Adipose tissue (tissue), 3 donors: ENCODE results near the gene ZMYND11. TPM values are rescaled to one million over a fixed set of nuclear protein-coding genes. Genes with fewer than 3 reads are reported as not detected.
"Not testable (repeated sequence)": the region's sequence is repeated elsewhere in the genome, so short reads cannot be mapped to it uniquely, and the experiment has no call there.

ENCODE experiments used
- H3K27ac ChIP-seq: one replicate; pipeline ENCODE4 v1.5.1; 2013; ENCODE audit warnings: low read depth, low read length
- WGBS, 3 donors: extraction: QIAGEN DNeasy Blood & Tissue Kit; methylation state at CpG; one replicate each; pipeline ENCODE4 v1.1.7; 2013; 5-methylcytosine and 5-hydroxymethylcytosine counted together
- polyA plus RNA-seq, 3 donors: library from polyadenylated mRNA; stranded (reverse); fragments of 200-250 nt; gene quantifications; one replicate each; pipeline ENCODE4 v1.2.3, GENCODE V29; 2013
- donor health status: healthy with polysubstance abuse.
- donor health status: Bipolar disorder and iron deficiency.
- donor health status: healthy.

ZMYND11 gene
- polyA plus RNA-seq, 3 donors = 22.3 to 52.3 (median 34.4) TPM

- H3K27ac ChIP-seq = no peak overlapping the region
- 96 to 99% (median 96%) methylated on average over 4 of the region's 4 CpGs for WGBS, 3 donors
Measured at GRCh38 chr10:287814-288213, 152.6 kb downstream of the ZMYND11 start.

GRCh38 chr10:288316-289200 is 153.3 kb downstream of the ZMYND11 start:
- 91 to 92% (median 92%) methylated on average over 27 of the region's 27 CpGs for WGBS, 3 donors
- no peak overlapping the region for H3K27ac ChIP-seq

- 91 to 98% (median 94%) methylated on average over 7 to 9 of the region's 9 CpGs for WGBS, 3 donors
Measured at GRCh38 chr10:289581-289980, 154.3 kb downstream of the ZMYND11 start.

GRCh38 chr10:290026-290725 is 154.9 kb downstream of the ZMYND11 start:
- 88 to 94% (median 92%) methylated on average over 17 of the region's 17 CpGs for WGBS, 3 donors
- no peak overlapping the region for H3K27ac ChIP-seq

More at GRCh38 chr10:289581-289980, 154.3 kb downstream of the ZMYND11 start:
- H3K27ac ChIP-seq = no peak overlapping the region

- 82 to 89% (median 83%) methylated on average over 4 of the region's 4 CpGs for WGBS, 3 donors
- H3K27ac ChIP-seq = no peak overlapping the region
Measured at GRCh38 chr10:293636-294035, 158.4 kb downstream of the ZMYND11 start.

GRCh38 chr10:297567-297966 is 162.3 kb downstream of the ZMYND11 start:
- no peak overlapping the region for H3K27ac ChIP-seq
- 48 to 72% (median 50%) methylated on average over 6 of the region's 6 CpGs for WGBS, 3 donors

GRCh38 chr10:298033-298432 is 162.8 kb downstream of the ZMYND11 start:
- H3K27ac ChIP-seq = no peak overlapping the region
- 84 to 90% (median 85%) methylated on average over 9 of the region's 9 CpGs for WGBS, 3 donors

- no peak overlapping the region for H3K27ac ChIP-seq
- 94 to 98% (median 96%) methylated on average over 2 of the region's 2 CpGs for WGBS, 3 donors
Measured at GRCh38 chr10:299512-299911, 164.3 kb downstream of the ZMYND11 start.

- WGBS, 3 donors = 95 to 98% (median 95%) methylated on average over 7 of the region's 7 CpGs
- no peak overlapping the region for H3K27ac ChIP-seq
Measured at GRCh38 chr10:299969-300368, 164.7 kb downstream of the ZMYND11 start.

- H3K27ac ChIP-seq = not testable (repeated sequence)
- whole genome bisulfite sequencing, 3 donors = 96 to 99% (median 98%) methylated on average over 19 to 31 of the region's 31 CpGs
Measured at GRCh38 chr10:300580-300979, 165.3 kb downstream of the ZMYND11 start.

- no peak overlapping the region for H3K27ac ChIP-seq
- 97 to 99% (median 98%) methylated on average over 9 of the region's 9 CpGs for WGBS, 3 donors
Measured at GRCh38 chr10:301536-301935, 166.3 kb downstream of the ZMYND11 start.

Other genes with a start within 250 kb of the ZMYND11 start
- gene TUBB8, start 86.2 kb upstream of the ZMYND11 start, polyA plus RNA-seq = under 1 TPM in 1 of 3 donors, not detected in 2; 0.17 TPM